Activated CD4-positive, CD25-positive, alpha-beta regulatory T cell treated with anti-CD3 and anti-CD28 coated beads, Interleukin-2, amount 50 U/mL, for 16 hours (primary cell): Measurements from ENCODE around the gene PATE2.

Experiments
- DNase-seq: peaks from one replicate; pipeline ENCODE4 v3.0.0-alpha.2; 2020; ENCODE audit warnings: low read depth, low spot score

PATE2 gene

DNA sequence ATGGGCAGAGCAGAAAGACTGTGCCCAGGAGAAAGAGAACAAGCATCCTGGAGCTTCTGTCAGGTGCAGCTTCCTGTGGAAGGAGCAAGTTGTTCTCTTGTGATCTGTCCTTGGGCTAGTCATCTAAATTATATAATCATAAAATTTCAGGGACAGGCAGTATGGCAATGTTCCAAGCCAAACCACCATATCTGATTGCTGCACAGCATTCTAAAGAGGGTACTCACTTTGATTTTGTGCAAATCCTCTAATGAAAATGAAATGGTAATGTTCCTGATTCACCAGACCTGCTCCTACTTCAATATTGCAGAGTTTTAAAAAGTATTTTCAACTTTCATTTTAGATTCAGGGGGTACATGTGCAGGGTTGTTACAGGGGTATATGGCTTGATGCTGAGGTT lies at the start of gene PATE2:
PATE2 (minus strand) TSS at position 101 of the 400 bp plus-strand sequence; CDS start at position 46, 55 bp downstream.
- DNase-seq = no peak

- no peak for DNase-seq
Observed at GRCh38 chr11:125807909-125808308, 29.3 kb upstream of the PATE2 start.

GRCh38 chr11:125802387-125802786 lies 23.8 kb upstream of the PATE2 start:
- no peak for DNase-seq

GRCh38 chr11:125799808-125800207 lies 21.2 kb upstream of the PATE2 start:
- no peak for DNase-seq

DNA sequence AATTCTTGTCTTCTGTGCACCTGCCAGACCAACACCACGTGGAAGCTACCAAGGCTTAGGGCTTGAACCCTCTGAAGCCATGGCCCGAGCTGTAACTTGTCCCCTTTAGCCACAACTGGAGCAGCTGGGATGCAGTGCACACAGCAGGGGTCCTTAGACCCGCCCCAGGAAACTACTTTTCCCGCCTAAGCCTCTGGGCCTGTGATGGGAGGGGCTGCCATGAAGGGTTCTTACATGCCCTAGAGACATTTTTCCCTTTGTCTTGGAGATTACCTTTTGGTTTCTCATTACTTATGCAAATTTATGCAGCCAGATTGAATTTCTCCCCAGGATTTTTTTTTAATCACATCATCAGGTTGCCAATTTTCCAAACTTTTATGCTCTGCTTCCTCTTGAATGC lies 19.0 kb upstream of the PATE2 start:
- DNase-seq = no peak

GRCh38 chr11:125790825-125791224 lies 12.2 kb upstream of the PATE2 start:
- DNase-seq = no peak

GRCh38 chr11:125787827-125788226 lies 9.2 kb upstream of the PATE2 start, which contains the start of gene PATE3:
Gene PATE3, plus strand, starts transcription at chr11:125788127. Its CDS starts 25 bp downstream, at chr11:125788152.
- no peak for DNase-seq

GRCh38 chr11:125784678-125785077 lies 6.0 kb upstream of the PATE2 start:
- DNase-seq = no peak

- DNase-seq = no peak
Observed at GRCh38 chr11:125777309-125777708, 1.3 kb downstream of the PATE2 start.

- no peak for DNase-seq
Observed at GRCh38 chr11:125773516-125773915, 5.1 kb downstream of the PATE2 start.

DNA sequence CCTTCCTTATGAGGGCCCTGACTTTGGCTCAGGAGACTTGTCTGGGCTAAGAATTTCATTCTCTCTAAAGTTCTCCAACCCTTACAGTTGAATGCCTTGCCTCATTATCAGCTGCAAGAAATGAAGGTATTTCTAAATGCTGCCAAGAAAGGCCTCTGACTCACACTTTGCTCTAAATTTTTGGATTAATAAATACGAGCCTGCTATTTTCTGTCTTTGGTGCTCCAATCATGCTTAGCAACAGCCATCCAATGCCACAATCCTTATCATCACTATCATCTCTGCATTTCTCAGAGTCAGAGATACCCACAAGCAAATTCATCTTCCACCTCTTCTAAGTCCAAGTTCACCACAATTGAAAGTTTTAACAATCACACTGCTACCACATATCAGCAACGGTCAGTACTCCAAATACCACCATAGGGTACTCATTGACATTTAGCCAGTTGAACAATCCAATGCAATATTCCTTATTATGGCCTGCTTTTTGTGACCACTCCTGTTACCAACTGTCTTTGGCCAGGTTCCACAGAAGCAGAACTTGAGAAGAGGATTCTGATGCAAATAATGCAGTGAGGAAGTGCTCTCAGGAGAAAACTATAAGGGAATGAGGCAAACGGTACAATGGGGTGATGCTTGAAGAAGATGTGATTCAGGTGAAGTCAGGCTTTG lies 5.7 kb downstream of the PATE2 start:
- no peak for DNase-seq

GRCh38 chr11:125770583-125770982 lies 8.0 kb downstream of the PATE2 start:
- DNase-seq = no peak

- no peak for DNase-seq
Observed at GRCh38 chr11:125768336-125769046, 10.1 kb downstream of the PATE2 start.

DNA sequence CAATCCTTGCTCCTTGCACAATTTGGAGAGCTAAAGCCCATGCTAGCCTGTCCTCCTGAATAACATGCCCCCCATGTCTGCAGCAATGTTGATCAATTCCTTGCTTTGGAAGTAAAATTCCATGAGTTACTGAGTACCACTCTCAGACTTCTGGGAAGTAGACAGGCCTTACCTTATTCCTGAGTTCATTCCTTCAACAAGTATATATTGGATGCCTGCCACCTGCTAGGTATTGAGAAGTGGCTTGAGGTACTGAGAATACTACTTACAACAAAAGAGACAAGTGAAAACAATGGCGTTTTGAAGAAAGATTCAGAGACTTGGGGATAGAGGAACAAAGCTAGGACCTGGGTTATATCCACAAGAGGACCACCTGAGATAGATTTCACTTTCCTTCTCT lies 12.4 kb downstream of the PATE2 start:
- no peak for DNase-seq

- no peak for DNase-seq
Observed at GRCh38 chr11:125763483-125763882, 15.1 kb downstream of the PATE2 start.

DNA sequence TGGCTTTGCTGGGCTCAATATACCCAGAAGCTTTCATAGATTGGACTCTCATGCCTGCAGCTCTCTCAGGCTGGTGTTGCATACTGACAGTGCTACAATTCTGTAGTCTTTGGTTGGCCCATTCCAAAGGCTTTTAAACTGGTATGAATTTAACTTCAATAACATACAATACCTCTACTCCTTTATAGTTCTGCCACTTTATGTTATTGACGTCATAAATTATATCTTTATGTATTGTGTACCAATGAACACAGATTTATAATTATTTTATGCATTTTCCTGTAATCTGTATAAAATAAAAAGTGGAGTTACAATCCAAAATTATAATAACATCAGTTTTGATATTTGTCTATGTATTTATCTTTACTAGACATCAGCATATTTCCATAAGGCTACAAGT lies 16.2 kb downstream of the PATE2 start:
- DNase-seq = no peak

DNA sequence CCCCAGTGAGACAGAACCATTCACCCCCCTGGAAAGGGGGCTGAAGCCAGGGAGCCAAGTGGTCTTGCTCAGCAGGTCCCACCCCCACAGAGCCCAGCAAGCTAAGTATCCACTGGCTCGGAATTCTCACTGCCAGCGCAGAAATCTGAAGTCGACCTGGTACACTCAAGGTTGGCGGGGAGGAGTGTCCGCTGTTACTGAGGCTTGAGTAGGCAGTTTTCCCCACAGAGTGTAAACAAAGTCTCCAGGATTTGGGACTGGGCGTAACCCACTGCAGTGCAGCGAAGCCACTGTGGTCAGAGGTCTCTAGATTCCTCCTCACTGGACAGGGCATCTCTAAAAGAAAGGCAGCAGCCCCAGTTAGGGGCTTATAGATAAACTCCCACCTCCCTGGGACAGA lies 22.6 kb downstream of the PATE2 start:
- DNase-seq = no peak

GRCh38 chr11:125750629-125751028 lies 28.0 kb downstream of the PATE2 start:
- no peak for DNase-seq

DNA sequence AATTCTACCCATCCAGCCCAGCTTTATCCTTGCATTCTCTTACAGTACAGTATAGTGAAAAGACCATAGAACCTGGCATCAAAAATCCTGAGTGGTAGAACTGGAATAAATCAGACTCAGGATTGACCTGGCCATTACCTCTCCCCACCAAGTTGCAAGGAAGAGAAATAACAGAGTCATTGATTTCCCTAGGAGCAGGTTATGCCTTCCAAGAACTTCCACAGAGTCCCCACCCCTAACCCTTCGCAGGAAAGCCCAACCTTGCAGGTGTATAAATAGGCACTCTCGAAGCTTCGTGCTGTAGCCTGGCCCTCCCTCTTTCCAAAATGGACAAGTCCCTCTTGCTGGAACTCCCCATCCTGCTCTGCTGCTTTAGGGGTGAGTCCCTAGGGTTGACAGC lies 32.6 kb downstream of the PATE2 start, which contains the start of gene PATE1:
PATE1 (plus strand) TSS at position 301 of the 400 bp plus-strand sequence; CDS start at position 327, 26 bp downstream.
- DNase-seq = no peak

- no peak for DNase-seq
Observed at GRCh38 chr11:125743681-125744080, 34.9 kb downstream of the PATE2 start.

DNA sequence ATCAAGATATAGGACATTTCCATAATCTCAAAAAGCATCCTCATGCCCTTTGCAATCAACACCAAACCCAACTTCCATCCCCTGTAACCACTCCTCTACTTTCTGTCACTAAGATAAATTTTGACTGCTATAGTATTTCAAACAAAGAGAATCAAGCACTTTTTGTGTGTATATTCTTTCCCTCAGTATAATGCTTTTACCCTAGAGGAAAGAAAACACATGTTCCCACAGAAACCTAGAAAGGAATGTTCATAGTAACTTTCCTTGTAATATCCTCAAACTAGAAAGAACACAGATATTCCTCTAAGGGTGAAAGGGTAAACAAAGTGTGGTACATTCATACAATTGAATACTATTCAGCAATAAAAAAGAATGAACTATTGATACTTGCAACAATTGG lies 38.0 kb downstream of the PATE2 start:
- no peak for DNase-seq

DNA sequence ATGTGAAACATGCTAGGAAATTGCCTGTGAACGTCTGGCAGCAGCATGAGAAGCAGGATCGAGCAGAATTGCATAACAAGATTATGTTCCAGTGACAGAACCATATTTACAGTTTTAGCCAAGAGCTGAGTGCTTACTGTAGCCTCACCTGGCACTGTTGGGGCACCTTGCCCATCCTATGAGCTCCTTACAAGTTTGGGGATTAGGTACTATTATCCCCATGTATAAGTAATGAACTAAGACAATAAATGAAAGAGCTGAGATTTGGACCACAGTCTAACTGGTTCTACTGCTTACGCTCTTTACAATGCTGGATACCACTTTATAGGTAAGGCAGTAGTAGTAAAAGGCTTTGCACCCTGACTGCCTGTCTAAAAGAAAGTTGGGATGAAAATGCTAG lies 49.7 kb downstream of the PATE2 start:
- DNase-seq = no peak
